Heart right ventricle (tissue), 16 donors: ENCODE data around the gene XPNPEP1. TPM values are rescaled to one million over a fixed set of nuclear protein-coding genes. Genes with fewer than 3 reads are reported as not detected.

Source experiments
- ATAC-seq, 8 donors: fragments of 200-7000 bp; cut with Tn5 transposase; one replicate each; pipeline ENCODE4 v1.9.1; 2020; ENCODE audit warnings: mild to moderate bottlenecking in 8 of 8, moderate library complexity in 8 of 8, moderate number of reproducible peaks in 1 of 8
- DNase-seq, 2 donors: peaks; one replicate each; pipeline ENCODE4 v3.0.0-alpha.2; 2020
- H3K27ac ChIP-seq, 10 donors: fragments of 200-600 bp; sonication (generic) in 2 of 10; one replicate each; pipeline versions ENCODE4 v1.5.0 to v1.8.0; 2020 to 2022; ENCODE audit warnings: mild to moderate bottlenecking in 3 of 10
- H3K27me3 ChIP-seq, 7 donors: fragments of 200-600 bp; one replicate each; pipeline ENCODE4 v1.8.0; 2021 to 2022; ENCODE audit warnings: mild to moderate bottlenecking in 2 of 7
- H3K36me3 ChIP-seq, 9 donors: fragments of 200-600 bp; sonication (generic) in 1 of 9; one replicate each; pipeline versions ENCODE4 v1.5.0 to v1.8.0; 2020 to 2022; ENCODE audit warnings: mild to moderate bottlenecking in 2 of 9
- H3K4me1 ChIP-seq, 9 donors: fragments of 200-600 bp; sonication (generic) in 1 of 9; one replicate each; pipeline versions ENCODE4 v1.5.0 to v1.8.0; 2020 to 2022; ENCODE audit warnings: mild to moderate bottlenecking in 4 of 9
- H3K4me3 ChIP-seq, 10 donors: fragments of 200-600 bp; sonication (generic) in 2 of 10; one replicate each; pipeline versions ENCODE4 v1.5.0 to v1.8.0; 2020 to 2022; ENCODE audit warnings: mild to moderate bottlenecking in 7 of 10, moderate library complexity in 2 of 10
- H3K9me3 ChIP-seq, 11 donors: fragments of 200-600 bp in 10 of 11; sonication (generic) in 2 of 11; one replicate each; pipeline versions ENCODE4 v1.5.0 to v1.8.0; 2013 to 2022; ENCODE audit warnings: mild to moderate bottlenecking in 2 of 11, control low read depth in 1 of 11, moderate library complexity in 1 of 11
- WGBS, 2 donors: extraction: QIAGEN DNeasy Blood & Tissue Kit; methylation state at CpG; one replicate each; pipeline ENCODE4 v1.1.7; 2013; ENCODE audit warnings: inconsistent platforms in 1 of 2; 5-methylcytosine and 5-hydroxymethylcytosine counted together
- intact Hi-C, 10 donors: fragments of 100-400 bp; cut with DNase I; formaldehyde crosslinking; loops; one replicate each; pipeline versions ENCODE4 v1.11.1 to v1.14.2; 2022
- polyA plus RNA-seq, 2 donors: library from polyadenylated mRNA; stranded (reverse); fragments of 200-250 nt; gene quantifications; one replicate each; pipeline ENCODE4 v1.2.3, GENCODE V29; 2013
- total RNA-seq, 10 donors: library from RNA; stranded (reverse); fragmentation: NEBNext Ultra II Directional in 3 of 10; extraction: Animal tissue kit (Norgen Biotek cat#: 25700) in 3 of 10; gene quantifications; one replicate each; pipeline versions ENCODE4 v1.2.1 to v1.2.4, GENCODE V29; 2021 to 2023
- TF ChIP-seq, protein P1 (sequence below), 9 donors: fragments of 200-600 bp; sonication (generic) in 2 of 9; IDR thresholded peaks; one replicate each; pipeline versions ENCODE4 v1.5.0 to v1.8.0; 2021 to 2022; ENCODE audit warnings: antibody characterized with exemption in 9 of 9, mild to moderate bottlenecking in 5 of 9, moderate library complexity in 1 of 9
- donor health status: Arrhythmogenic right ventricular cardiomyopathy.
- donor health status: ischemic (EF 13 %, LVEDD 7.1; RV severe dilation, severe dysfunction).
- donor health status: healthy with polysubstance abuse.
- donor health status: DM: no; HTN: yes; CAD: no.
- donor health status: DM: no; HTN: no; CAD: no.
- donor health status: ischemic (EF 25% LVEDD 6.9; RV normal size, moderate dysfunction).
- donor health status: ischemic (EF 25% LVEDD 5.7; RV mildly dilated, moderate dysfunction).
- donor health status: healthy.
- donor health status: DM: yes; HTN: yes; CAD: no.
- donor health status: Ischemic cardiomyopathy.
- donor health status: ischemic (EF 35%, LVEDD 5.7; RV mildly dilated, moderate dysfunction).
- donor health status: nonischemic (EF 11% LVEDD 7.7; RV severe dilation, severe dysfunction).
- donor health status: DM: yes; HTN: yes; CAD: no.
- donor health status: PGD.
- donor health status: ischemic (EF 29% LVEDD 5.4; RV normal size, mild dysfunction).
- donor health status: nonischemic (EF 23%, LVEDD 6.1; RV moderate dilation, normal function).

The XPNPEP1 gene
- total and polyA plus RNA-seq, 12 donors = 15.9 to 51.6 (median 42.4) TPM

DNA sequence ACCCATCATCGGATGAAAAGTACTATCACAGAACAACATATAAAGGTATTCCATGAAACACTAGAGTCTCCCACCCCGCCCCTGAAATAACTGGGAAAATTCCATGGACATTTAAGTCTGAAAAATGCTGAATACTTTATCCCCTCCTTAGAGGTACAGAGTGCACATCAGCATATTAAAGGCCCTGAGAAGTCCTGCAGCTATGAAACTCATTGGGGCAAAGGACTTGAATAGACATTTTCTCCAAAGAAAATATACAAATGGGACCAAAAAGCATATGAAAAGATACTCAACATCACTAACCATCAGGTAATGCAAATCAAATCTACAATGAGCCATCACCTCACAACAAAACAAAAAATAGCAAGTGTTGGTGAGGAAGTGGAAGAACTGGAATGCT, 18.9 kb downstream of the XPNPEP1 start:
- no peak overlapping the region for H3K27ac ChIP-seq
- WGBS, 2 donors = 96 to 99% methylated on average over 2 of the region's 2 CpGs
- intact Hi-C loops = no loop called here
- peaks cover 4 to 54% (median 41%) of the 10 kb centered on the region in 9 donors for H3K4me1 ChIP-seq
- H3K36me3 ChIP-seq = peaks cover 0 to 52% (median 7%) of the 10 kb centered on the region in 9 donors
- DNase-seq (no peak), ATAC-seq (no peak)
- no peaks in the 10 kb centered on the region for H3K9me3 ChIP-seq
- TF ChIP-seq, protein P1, sequence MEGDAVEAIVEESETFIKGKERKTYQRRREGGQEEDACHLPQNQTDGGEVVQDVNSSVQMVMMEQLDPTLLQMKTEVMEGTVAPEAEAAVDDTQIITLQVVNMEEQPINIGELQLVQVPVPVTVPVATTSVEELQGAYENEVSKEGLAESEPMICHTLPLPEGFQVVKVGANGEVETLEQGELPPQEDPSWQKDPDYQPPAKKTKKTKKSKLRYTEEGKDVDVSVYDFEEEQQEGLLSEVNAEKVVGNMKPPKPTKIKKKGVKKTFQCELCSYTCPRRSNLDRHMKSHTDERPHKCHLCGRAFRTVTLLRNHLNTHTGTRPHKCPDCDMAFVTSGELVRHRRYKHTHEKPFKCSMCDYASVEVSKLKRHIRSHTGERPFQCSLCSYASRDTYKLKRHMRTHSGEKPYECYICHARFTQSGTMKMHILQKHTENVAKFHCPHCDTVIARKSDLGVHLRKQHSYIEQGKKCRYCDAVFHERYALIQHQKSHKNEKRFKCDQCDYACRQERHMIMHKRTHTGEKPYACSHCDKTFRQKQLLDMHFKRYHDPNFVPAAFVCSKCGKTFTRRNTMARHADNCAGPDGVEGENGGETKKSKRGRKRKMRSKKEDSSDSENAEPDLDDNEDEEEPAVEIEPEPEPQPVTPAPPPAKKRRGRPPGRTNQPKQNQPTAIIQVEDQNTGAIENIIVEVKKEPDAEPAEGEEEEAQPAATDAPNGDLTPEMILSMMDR (IDR thresholded peaks at IDR 0.05) = no peak
- no peak overlapping the region for H3K4me3 ChIP-seq
- H3K27me3 ChIP-seq = no peaks in the 10 kb centered on the region

GRCh38 chr10:109902992-109903947, 20.0 kb downstream of the XPNPEP1 start:
- ATAC-seq (peak in 4 of 8 donors; percentile 24 to 46 (median 35)), DNase-seq (no peak)
- no peaks in the 10 kb centered on the region for H3K27me3 ChIP-seq
- TF ChIP-seq, protein P1 (IDR thresholded peaks at IDR 0.05) = no peak
- H3K9me3 ChIP-seq = no peaks in the 10 kb centered on the region
- H3K36me3 ChIP-seq = peaks cover 0 to 42% (median 7%) of the 10 kb centered on the region in 9 donors
- intact Hi-C loops = loop anchor here in 1 of 10 donors (2.0 kb wide), 1 partner anchor 20 kb away; the partner anchor contains the start of gene XPNPEP1
- H3K27ac ChIP-seq = peak overlapping the region; percentile 29 to 85 (median 66)
- H3K4me3 ChIP-seq = no peak overlapping the region
- 55 to 66% methylated on average over 7 of the region's 7 CpGs for WGBS, 2 donors
- H3K4me1 ChIP-seq = peaks cover 11 to 65% (median 53%) of the 10 kb centered on the region in 9 donors

DNA sequence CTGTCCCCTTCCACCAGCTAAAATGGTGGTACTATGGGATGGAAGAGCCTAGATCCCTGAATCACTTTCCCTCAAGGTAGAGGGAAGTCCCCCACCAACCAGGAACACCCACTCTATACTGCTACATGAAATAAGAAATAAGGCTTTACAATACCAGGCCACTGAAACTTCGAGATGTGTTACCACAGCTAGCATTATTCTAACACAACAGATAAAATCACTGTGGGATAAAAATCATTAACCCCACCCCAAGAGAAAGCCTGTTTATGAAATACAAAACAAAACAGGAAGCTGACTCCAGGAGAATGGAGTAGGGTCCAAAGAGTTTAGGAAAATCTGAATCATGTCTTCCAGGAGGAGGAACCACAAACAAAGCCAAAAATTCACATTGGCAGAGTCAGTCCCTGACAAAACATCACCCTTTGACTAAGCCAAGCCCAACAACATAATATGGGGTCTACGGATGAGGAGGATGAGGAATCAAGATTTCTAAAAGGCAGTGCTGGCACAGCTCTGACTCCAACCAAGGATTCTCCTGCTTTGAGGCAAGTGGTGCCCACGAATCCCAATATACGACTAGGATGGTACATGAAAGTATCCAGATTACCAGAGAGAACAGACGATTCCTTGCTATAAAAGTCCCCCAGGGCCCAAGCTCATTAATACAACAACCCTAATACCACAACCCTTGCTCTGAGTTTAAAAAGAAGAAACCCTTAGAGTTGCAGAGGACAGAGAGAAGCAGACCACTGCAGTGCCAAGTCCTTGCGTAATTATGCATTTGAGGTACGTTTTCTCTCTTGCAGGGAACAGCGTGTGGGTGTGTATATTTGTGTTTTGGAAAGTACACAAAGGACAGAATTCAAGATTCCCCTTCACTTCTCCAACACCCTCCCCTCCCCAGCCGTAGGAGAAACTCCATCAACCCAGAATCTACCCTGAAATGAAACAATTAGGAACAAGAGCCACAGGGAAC, 23.7 kb downstream of the XPNPEP1 start:
- intact Hi-C loops = loop anchor here in 3 of 10 donors (5.0 to 10.0 kb wide), 3 partner anchors 78 to 195 kb away; partner anchors contain the start of gene ADD3 (in 1 of the 3)
- TF ChIP-seq, protein P1 (IDR thresholded peaks at IDR 0.05) = no peak
- peak; percentile 22 to 53 (median 40) for ATAC-seq
- Histone ChIP-seq H3K27ac (peak overlapping the region; percentile 49 to 86 (median 76)), H3K4me1 (peaks cover 19 to 89% (median 73%) of the 10 kb centered on the region in 9 donors), H3K4me3 (no peak overlapping the region), H3K27me3 (no peaks in the 10 kb centered on the region), H3K9me3 (no peaks in the 10 kb centered on the region), H3K36me3 (peaks cover 0 to 7% (median 0%) of the 10 kb centered on the region in 9 donors)
- DNase-seq = no peak
- 65 to 72% methylated on average over 9 of the region's 9 CpGs for WGBS, 2 donors
